Stimulated activated CD8-positive, alpha-beta memory T cell treated with anti-CD3 and anti-CD28 coated beads, Interleukin-12 subunit alpha, Interleukin-12 subunit beta, amount 100 ng/mL, for 1 hour (primary cell): ENCODE results near the gene TOB1.

ENCODE experiments used
- DNase-seq: peaks from one replicate; pipeline ENCODE4 v3.0.0-alpha.2; 2020; ENCODE audit warnings: low read depth

Gene TOB1, protein sequence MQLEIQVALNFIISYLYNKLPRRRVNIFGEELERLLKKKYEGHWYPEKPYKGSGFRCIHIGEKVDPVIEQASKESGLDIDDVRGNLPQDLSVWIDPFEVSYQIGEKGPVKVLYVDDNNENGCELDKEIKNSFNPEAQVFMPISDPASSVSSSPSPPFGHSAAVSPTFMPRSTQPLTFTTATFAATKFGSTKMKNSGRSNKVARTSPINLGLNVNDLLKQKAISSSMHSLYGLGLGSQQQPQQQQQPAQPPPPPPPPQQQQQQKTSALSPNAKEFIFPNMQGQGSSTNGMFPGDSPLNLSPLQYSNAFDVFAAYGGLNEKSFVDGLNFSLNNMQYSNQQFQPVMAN

DNA sequence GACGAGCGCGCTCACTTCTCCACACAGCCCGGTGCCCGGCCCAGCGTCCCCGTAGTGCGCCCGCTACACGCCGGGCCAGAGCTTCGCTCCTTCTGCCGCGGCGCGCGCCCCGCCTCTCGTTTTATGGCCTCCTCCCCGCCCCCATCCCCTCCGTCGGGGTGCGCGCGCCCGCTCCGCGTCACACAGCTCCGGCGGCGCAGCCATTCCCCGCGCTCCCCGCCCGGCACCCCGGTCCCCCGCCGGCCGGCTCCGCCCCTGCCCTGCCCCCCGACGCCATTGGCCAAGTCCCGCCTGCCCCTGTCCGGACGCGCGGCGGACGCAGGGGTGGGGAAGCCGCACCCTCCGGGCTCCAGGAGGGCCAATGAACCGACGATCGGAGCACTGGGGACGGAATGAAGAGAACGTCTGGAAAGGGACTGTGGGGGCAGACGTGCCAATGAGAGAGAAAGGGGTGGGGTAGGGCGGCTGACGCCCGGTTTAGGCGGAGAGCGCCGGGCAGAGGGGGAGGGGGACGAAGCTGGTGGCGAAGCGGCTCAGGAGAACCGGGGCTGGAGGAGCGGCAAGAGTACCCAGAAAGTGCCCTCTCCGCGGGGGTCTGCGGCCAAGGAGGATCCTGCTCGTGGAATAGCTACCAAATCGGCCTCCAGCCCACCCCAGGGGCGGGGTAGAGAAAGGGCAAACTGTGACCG is at the start of gene TOB1:
Gene TOB1 (minus strand): TSS at position 94 of the 689 bp plus-strand sequence. CDS start 2,337 bp downstream, outside the sequence.
- peak; percentile 94 for DNase-seq

DNA sequence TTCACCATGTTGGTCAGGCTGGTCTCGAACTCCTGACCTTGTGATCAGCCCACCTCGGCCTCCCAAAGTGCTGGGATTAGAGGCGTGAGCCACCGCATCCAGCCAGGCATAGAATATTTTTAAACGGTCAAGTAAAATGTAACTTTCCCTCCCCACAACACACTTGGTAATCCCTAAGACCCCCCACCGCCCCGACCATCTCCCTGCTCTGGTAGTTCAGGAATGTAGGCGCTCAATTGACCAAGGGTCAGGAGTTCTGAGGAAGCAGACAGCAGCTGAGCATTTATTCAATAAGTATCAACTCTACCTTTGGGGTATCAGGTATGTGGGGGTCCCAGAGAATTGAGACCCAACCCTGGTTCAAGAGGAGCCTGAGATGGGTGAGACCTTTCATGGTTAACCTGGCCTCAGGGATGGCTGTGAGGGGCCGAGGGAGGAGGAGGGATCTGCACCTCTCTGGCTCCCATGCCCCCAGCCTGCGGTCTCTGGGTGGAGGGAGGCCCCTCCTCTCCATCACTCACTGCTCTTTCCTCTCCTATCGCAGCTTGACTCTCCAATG is 48.4 kb upstream of the TOB1 start:
- no peak for DNase-seq

DNA sequence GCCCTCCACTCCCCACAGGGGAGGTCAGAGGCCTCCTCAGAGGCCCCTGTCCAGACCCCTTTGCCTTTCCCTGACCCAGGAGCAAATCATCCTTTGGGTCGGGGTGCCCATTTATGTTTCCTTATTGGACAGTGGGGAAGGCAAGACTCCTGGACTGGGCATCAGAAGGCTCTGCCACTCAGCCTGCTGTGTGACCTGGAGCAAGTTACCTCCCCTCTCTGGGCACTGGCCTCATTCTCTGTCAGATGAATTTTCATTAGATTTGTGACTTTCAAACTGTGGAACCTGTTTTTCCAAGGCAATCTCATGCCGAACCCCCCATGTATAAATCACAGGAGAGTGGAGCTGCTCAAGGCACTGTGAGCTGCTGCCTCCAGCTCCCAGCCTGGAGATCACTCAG is 47.0 kb upstream of the TOB1 start:
- no peak for DNase-seq

DNA sequence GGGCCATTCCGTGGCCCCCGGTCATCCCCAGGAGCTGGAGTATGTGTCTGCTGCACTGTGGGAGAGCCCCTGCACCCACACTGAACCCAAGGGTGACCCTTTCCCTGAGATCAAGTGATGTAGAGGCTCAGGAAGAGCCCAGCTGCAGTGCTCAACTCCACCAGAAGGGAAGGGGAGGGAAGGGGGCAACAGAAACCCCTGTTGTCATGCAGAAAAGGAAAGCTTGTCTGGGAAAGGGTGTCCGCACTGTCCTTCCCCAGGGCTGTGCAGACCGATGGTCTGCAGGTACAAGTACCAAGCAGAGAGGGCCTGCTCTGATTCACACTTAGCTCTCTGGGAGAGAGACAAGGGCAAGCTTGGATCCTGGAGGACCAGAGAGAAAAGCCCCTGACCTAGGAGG is 45.7 kb upstream of the TOB1 start:
- no peak for DNase-seq

DNA sequence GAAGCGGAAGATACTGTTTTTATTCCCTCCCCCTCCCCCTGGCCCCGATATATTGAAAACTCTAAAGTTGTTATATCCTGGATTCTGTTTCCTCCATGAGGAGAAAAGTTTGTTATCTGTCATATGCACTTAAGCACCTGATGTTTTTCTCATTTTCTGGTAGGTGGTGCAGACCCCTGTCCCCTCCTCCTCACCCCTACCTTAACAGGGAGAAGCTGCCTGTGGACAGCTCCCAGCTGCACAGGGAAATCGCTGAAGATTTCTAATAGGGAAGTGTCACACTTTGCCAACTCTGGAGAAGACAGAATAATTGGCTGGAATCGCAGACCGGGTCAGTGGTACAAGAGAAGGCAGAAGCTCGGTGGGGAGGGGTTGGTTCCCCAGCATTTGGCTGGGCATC is 45.3 kb upstream of the TOB1 start:
- no peak for DNase-seq

DNA sequence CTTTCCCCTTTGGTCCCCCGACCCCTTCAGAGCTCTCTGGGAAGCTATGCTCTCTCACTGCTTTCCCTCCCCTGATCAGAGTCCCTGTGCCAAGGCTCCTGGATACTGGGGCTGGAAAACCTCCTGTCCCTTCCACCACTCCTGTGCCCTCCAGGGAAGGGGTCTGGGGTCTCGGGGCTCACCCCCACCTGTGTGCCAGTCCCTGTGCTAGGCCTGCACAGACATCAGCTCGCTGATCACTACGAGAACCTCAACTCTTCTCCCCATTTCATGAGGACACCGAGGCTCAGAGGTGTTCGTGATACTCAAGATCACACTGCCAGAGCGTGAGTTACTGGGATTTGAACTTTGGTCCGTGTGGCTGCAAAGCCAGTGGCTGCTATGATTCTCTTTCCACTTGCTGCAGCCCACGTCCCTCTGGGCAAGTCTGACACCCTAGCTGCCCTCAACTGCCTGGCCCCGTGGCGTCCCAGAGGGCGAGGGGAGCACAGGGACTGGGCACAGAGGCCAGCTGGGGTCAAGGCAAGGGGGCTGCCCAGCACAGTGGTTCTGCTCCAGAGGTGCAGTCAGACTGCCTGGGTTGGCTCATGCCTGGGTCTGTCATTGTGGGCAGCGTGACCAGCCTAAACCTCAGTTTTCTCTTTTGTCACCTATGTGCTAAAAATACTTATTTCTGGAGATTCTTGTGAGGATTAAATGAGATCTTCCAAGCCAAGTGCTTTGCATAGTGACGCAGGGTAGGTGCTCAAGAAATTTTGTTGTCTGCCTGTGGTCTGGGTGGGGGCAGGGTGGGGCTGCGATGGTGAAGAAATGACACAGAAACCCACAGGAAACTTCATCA is 43.8 kb upstream of the TOB1 start:
- peak; percentile 54 for DNase-seq

DNA sequence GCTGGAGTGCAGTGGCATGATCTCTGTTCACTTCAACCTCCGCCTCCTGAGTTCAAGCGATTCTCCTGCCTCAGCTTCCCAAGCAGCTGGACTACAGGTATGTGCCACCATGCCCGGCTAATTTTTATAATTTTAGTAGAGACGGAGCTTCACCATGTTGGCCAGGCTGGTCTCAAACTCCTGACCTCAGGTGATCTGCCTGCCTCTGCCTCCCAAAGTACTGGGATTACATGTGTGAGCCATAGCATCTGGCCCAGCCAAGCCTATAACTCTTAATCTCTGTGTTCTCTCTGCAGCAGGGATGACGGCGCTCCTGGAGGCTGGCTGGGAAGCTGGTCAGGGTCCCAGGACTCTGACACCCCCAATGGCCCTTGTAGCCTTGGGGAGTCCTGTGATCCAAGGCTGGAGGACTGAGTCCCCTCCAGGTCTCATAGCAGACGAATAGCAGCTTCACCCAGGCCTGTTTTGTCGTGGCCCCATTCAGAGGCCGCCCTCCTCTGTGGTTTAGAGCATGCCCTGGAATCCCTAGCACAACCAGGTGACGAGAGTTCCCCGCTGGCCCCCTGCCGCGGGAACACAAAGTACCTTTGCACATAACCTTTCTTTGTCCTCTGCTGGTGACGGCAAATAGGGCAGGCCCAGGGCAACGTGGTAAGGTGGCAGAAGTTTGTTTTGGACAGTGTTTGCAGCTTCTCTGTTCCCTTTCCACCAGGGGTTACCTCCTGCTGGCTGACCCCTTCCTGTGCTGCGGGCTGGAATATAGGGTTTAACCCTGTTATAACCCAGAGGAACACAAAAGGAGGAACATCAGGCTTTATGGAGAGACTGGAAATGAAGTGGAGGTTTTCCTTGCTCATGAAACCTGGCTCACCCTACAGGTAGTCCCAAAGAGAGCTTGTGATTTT is 43.0 kb upstream of the TOB1 start:
- peak; percentile 25 for DNase-seq

DNA sequence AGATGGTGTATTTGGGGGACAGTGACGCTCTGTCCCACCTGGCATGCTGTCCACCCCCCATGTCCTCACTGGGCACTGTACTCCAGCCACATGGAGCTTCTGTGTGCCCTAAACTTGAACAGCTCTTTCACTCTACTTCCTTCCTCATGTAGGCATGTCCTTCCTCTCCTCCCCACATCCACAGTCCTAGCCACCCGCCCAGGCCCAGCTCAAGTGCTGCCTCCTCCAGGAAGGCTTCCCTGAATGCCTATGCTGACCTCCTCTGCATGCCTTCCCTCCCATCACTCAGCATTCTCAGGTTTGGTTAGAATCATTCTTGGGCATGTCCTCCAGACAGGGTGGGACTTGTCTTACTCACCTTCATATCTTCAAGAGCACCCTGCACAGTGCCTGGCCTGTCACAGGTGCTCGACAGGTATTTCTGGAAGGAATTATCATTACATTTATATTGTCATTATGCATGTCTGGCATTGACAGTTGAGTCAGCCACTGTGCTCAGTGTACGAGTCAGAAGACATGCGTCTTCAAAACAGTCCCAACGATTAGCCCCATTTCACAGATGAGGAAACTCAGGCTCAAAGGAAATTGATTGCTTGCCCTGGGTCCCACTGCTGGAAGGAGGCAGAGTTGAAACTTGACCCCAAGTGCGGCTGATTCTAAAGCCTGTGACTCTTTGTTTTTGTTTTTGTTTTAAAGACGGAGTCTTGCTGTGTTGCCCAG is 42.1 kb upstream of the TOB1 start:
- DNase-seq = no peak

DNA sequence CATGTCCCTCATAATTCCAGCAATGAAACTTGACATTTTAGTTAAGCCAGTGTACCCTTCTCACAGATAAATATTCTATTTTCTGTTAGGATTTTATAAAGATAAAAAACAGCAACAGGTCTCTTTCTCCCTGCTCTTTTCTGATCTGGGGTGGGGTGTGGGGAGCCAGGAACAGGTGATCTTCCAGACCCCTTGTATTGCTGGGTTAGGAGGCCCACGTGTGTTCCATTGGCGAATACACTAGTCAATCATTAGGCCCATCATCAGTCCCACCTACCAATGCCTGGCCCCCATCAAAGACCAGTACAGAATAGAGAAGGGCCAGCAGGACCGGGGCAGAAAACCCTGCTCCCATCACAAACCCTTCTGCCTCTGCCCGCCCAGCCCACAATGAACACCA is 40.3 kb upstream of the TOB1 start:
- DNase-seq = no peak

DNA sequence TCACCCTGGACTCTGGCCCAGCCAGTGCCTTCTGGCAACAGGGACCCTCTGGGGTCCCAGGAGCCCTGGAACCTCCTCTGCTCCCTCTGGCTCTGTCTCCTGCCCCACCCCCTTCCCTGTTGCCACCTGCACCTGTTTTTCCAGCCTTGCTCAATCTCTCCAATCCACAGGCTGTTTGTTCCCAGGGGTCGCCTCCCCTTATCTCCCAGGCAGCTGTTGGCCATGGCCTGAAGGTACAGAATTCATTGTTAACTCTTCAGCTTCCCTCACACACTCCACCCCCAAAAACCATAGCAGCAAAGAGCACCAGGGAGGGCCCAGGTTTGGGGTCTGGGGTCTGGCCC is 39.3 kb upstream of the TOB1 start:
- DNase-seq = no peak

DNA sequence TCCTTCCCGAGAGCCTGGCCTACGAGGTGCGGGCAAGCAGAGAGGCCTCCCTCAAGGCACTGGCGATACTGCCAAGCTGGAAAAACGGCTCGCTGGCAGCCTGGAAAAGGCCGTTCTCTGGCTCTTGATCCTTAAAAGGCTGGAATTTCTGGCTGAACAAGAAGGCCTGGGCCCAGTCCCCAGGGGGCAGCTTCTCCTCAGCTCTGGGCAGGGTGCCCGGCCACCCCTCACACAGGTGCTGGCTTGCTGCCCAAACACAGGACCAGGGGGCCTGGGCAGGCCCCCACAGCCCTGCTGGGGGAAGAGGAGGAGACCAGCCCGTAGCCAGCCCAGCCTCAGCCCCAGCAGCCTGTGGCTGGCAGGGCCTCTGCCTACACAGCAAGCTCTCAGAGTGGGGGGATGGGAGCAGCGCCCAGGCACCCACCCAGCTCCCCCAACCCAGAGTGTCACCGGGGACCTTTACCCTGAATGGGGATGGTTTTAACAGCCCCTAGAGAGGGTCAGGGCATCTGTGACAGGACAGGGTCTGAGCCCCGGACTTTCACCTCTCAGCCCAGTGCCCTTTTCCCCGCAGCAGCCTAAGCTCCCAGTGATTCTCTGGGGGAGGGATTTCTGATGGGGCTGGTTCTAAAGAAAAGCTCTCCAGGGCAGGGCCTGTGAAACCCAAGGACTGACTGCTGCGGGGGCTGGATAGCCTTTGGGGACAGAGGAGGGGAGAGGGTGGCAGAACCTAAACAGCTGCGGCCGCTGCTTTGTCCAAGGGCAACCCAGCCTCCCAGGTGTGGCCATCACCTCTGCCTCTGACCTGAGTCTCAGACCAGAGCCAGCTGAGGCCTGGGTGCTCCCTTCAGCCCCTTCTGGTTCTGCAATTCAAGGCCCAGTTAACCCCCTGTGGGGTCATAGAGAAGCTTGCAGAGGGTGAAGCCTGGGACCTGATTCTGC is 38.6 kb upstream of the TOB1 start:
- no peak for DNase-seq

DNA sequence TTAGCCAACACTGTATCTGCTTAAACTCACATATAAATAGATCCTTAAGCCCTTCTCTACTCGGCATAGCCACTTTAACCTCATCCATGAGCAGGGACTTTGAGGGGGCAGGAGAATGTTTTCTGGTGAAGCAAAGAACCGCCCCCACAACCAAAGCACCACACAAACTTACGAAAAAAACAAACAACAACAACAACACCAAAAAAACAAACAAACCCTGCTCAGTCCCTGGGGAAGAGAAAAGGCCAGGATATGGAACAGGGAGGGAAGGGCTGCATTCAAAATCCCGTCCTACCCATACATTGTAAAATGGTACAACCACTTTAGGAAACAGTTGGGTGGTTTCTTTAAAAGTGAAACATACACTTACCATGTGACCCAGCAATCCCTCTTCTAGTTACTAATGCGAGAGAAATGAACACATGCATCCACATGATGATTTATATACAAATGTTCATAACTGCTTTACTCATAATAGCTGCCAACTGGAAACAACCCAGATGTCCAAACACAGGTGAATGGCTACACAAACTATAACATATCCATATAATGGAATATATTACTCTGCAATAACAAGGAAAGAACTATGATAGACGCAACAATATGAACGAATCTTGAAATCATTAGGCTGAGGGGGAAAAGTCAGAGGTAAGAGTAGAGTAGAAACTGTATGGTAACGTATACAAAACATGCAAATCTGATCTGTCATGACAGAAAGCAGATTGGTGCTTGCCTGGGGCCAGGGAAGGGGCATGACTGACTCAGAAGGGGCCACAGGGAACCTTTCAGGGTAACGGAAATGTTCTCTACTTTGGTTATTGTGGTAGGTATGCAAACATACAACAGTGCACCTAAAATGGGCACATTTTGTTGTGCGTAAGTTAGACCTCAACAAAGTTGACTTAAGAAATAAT is 37.7 kb upstream of the TOB1 start:
- DNase-seq = peak; percentile 22

DNA sequence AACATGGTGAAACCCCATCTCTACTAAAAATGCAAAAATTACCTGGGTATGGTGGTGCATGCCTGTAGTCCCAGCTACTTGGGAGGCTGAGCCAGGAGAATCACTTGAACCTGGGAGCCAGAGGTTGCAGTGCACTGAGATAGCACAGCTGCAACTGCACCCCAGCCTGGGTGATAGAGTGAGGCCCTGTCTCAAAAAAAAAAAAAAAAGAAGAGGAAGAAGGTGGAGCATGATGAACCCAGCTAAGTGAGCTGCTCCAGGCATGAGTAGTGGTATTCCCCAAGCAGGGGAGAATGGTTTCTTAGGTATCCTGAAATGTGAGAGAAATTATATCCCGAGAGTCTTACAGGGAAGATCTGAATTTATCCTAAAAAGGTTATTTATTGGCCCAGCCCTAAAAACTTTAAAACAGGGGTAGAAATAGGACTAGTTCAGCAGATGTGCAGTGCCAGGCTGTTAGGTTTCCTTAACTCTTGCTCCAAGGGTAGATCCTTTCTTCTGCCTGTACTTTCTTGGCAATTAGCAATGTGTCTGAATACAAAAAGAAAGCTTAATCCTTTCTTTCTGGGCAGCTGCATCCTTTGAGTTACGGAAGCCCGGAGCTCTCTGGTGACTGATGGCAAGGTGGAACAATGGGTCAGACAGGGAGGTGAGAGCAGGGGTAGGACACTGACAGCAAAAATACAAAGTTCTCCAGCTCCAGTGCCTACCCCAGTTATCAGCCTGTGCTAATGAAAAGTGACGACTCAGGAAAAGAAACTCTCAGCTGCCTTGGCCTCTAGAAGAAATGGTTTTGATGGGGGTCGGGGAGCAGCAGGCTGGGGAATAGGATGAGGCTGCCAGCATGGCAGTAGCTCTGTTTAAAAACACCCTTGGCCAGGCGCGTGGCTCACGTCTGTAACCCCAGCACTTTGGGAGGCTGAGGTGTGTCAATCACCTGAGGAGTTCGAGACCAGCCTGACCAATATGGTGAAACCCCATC is 36.5 kb upstream of the TOB1 start:
- DNase-seq = no peak

DNA sequence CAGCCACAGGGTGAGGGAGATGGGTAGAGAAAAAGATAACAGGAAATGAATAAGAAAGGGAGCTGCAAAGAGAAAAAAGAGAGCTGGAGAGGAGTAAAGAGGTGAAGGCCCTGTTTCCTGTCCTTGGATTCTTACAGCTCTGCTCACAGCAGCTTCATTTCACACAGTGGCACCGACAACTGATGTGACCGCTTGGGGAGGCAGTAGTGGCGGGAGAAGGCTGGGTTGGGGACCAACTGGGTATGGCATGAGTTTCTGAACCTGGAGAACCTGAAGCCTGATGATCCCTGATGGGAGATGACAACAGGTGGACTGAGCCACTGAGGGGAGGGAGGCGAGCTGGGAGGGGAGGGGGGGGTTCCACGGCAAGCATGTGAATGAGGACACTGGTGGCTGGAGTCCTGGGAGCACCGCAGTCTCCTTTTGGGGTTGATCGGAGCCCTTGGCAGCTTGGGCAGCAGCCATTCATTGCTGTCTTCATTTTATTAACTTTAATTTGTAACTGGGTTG is 34.3 kb upstream of the TOB1 start:
- DNase-seq = no peak

DNA sequence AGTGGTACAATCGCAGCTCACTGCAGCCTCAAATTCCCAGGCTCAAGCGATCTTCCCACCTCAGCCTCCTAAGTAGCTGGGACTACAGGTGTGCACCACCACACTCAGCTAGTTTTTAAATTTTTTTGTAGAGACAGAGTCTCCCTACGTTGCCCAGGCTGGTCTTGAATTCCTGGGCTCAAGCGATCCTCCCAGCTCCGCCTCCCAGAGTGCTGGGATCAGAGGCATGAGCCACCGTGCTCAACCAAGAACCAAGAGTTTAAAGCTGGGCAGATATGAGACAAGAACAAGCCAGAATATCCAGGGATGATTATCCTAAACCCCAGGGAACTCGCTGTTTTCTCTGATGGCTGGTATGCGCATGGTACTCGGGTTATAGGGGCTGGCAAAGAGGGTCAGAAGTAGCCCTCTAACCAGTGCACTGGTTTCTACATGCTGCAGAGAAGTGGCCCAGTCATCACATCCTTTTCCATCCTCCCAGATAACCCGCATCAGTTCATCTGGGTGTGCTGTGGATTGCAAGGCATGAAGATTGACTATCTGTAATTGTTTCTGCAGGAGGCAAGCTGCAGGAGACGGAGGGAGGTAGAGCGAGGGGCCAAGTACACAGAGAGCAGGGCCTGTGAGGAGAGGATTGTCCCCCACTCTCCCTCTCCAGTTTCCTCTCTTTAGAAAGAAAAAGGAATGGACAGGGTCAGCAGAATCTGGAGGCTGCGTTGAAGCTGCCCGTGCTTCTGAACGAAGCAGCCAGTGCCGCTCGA is 33.6 kb upstream of the TOB1 start:
- DNase-seq = no peak

DNA sequence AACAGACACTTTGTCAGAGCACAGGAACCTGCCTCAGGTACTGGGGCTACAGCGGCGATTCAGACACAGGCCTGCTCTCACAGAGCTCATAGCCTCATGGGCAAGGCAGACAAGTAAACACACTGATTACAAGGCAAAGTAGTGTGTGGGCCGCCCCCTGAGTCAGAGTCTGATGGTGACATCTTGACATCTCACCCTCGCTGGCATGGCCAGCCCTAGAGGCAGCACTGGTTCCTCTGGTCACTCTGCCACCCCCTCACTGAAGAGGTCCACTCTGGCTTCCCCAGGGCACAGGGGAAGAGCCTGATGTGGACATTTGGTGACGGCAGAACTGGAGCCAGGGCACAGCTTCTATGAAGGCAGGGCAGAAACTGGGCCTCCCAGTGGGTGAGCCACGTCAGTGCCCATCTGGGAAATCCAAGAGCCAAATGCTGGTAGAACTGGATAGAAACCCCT is 32.9 kb upstream of the TOB1 start:
- no peak for DNase-seq
